DOHH2 (cell line): ENCODE data around the gene SUPT3H.

ENCODE experiments used
- H3F3A ChIP-seq: fragments of 200-600 bp; sonication (generic), shearing (Covaris generic); 2 replicates; pipeline ENCODE4 v1.6.0; 2016; ENCODE audit warnings: antibody characterized with exemption, mild to moderate bottlenecking; ENCODE audit not compliant: control insufficient read depth, insufficient read depth
- H3K27ac ChIP-seq: fragments of 200-600 bp; sonication (generic); 2 replicates; pipeline ENCODE4 v1.5.1; 2014; ENCODE audit warnings: low read depth, mild to moderate bottlenecking, low read length, moderate library complexity
- H3K27me3 ChIP-seq: fragments of 200-600 bp; sonication (generic); 2 replicates; pipeline ENCODE4 v1.6.1; 2014; ENCODE audit warnings: mild to moderate bottlenecking, low read length, mixed read lengths; ENCODE audit not compliant: control insufficient read depth
- H3K36me3 ChIP-seq: fragments of 200-600 bp; sonication (generic); 2 replicates; pipeline ENCODE4 v1.6.1; 2014; ENCODE audit warnings: mild to moderate bottlenecking, low read length, moderate library complexity, mixed read lengths; ENCODE audit not compliant: control insufficient read depth
- H3K4me1 ChIP-seq: fragments of 200-600 bp; sonication (generic); 2 replicates; pipeline ENCODE4 v1.6.1; 2014; ENCODE audit warnings: mild to moderate bottlenecking, low read length, mixed read lengths; ENCODE audit not compliant: control insufficient read depth
- H3K4me2 ChIP-seq: fragments of 200-600 bp; sonication (generic); 2 replicates; pipeline ENCODE4 v1.6.0; 2014; ENCODE audit warnings: mild to moderate bottlenecking, low read length, moderate library complexity
- H3K4me3 ChIP-seq: fragments of 200-600 bp; sonication (generic); 2 replicates; pipeline ENCODE4 v1.5.1; 2014; ENCODE audit warnings: mild to moderate bottlenecking, low read length, mixed read lengths
- H3K79me2 ChIP-seq: fragments of 200-600 bp; sonication (generic); 2 replicates; pipeline ENCODE4 v1.6.1; 2014; ENCODE audit warnings: mild to moderate bottlenecking, low read length, mixed read lengths; ENCODE audit not compliant: control insufficient read depth
- H3K9me2 ChIP-seq: fragments of 200-600 bp; sonication (generic); replicated peaks from 2 replicates; pipeline ENCODE4 v1.6.1; 2014; ENCODE audit warnings: mild to moderate bottlenecking, low read length, mixed read lengths; ENCODE audit not compliant: control insufficient read depth
- H3K9me3 ChIP-seq: fragments of 200-600 bp; sonication (generic); 2 replicates; pipeline ENCODE4 v1.6.1; 2014; ENCODE audit warnings: antibody characterized with exemption, low read length, mixed read lengths; ENCODE audit not compliant: control insufficient read depth, insufficient read depth
- H4K20me1 ChIP-seq: fragments of 200-600 bp; sonication (generic); 2 replicates; pipeline ENCODE4 v1.6.0; 2014; ENCODE audit warnings: low read depth, mild to moderate bottlenecking, antibody characterized with exemption, low read length, moderate library complexity; ENCODE audit not compliant: control insufficient read depth, insufficient read depth
- EZH2phosphoT487 ChIP-seq: fragments of 200-600 bp; sonication (generic); IDR thresholded peaks from 2 replicates; pipeline ENCODE4 v1.6.1; 2017; ENCODE audit warnings: borderline replicate concordance, mild to moderate bottlenecking, antibody characterized with exemption, low read length, moderate library complexity, mixed read lengths
- TF ChIP-seq, protein P1 (sequence below): fragments of 200-600 bp; sonication (generic); IDR thresholded peaks from one replicate; pipeline ENCODE4 v1.5.1; 2014; ENCODE audit warnings: antibody characterized with exemption, mild to moderate bottlenecking, low read depth, low read length; ENCODE audit not compliant: poor library complexity, severe bottlenecking

SUPT3H gene

DNA sequence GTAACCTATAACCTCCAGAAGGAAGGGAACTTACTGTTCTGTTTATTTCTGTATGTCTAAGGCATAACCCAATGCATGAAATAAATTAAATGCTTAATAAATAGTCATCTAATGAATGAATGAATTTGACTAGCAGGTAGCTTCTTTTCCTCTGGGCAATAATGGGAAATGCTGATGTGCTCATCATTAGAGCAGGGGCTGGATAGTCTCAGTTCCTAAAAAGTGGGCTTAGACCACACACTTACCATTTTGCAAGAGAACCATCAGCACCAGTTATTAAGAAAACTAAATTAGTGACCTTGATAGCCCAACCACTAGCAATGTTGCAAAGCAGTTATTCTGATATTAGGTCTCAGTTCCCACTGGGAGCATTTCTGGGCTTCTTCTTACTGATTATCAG lies 540.5 kb downstream of the SUPT3H start:
- H3K4me3 ChIP-seq = no peak overlapping the region
- no peaks in the 10 kb centered on the region for H3K36me3 ChIP-seq
- H3F3A ChIP-seq = no peaks in the 10 kb centered on the region
- no peaks in the 10 kb centered on the region for H3K9me2 ChIP-seq
- H3K4me2 ChIP-seq = no peak overlapping the region
- no peaks in the 10 kb centered on the region for H3K4me1 ChIP-seq
- no peaks in the 10 kb centered on the region for H3K9me3 ChIP-seq
- no peaks in the 10 kb centered on the region for H3K79me2 ChIP-seq
- H4K20me1 ChIP-seq = no peaks in the 10 kb centered on the region
- no peak overlapping the region for H3K27ac ChIP-seq
- H3K27me3 ChIP-seq = peaks cover 6% of the 10 kb centered on the region; the same call in 1 of the 2 replicates
- no peak for TF ChIP-seq EZH2phosphoT487
- TF ChIP-seq, protein P1, sequence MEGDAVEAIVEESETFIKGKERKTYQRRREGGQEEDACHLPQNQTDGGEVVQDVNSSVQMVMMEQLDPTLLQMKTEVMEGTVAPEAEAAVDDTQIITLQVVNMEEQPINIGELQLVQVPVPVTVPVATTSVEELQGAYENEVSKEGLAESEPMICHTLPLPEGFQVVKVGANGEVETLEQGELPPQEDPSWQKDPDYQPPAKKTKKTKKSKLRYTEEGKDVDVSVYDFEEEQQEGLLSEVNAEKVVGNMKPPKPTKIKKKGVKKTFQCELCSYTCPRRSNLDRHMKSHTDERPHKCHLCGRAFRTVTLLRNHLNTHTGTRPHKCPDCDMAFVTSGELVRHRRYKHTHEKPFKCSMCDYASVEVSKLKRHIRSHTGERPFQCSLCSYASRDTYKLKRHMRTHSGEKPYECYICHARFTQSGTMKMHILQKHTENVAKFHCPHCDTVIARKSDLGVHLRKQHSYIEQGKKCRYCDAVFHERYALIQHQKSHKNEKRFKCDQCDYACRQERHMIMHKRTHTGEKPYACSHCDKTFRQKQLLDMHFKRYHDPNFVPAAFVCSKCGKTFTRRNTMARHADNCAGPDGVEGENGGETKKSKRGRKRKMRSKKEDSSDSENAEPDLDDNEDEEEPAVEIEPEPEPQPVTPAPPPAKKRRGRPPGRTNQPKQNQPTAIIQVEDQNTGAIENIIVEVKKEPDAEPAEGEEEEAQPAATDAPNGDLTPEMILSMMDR = no peak

DNA sequence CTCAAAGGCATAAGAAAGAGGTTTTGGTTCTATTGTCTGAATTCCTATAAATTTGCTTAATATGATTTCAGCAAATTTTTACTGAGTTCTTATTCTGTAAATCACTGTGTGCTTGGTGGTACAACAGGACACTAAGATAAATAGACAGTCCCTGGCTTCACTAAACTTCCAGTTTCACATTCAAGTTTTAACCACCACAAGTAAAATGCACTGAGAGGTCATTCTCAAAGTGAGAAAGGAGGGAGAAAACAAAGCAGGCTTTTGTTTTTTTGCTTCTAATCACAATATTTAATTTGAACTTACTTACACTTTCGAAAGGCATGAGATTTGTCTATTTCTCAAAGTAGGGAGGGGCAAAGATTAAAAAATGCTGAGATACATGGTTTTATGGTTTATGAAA lies 544.5 kb downstream of the SUPT3H start:
- H3K4me2 ChIP-seq = no peak overlapping the region
- no peaks in the 10 kb centered on the region for H3K36me3 ChIP-seq
- H3K27me3 ChIP-seq = peaks cover 9% of the 10 kb centered on the region; the same call in 1 of the 2 replicates
- no peaks in the 10 kb centered on the region for H3K79me2 ChIP-seq
- no peaks in the 10 kb centered on the region for H3K4me1 ChIP-seq
- no peaks in the 10 kb centered on the region for H3K9me2 ChIP-seq
- TF ChIP-seq, protein P1 = no peak
- TF ChIP-seq EZH2phosphoT487 = no peak
- H4K20me1 ChIP-seq = no peaks in the 10 kb centered on the region
- no peak overlapping the region for H3K4me3 ChIP-seq
- H3F3A ChIP-seq = no peaks in the 10 kb centered on the region
- no peaks in the 10 kb centered on the region for H3K9me3 ChIP-seq
- no peak overlapping the region for H3K27ac ChIP-seq

DNA sequence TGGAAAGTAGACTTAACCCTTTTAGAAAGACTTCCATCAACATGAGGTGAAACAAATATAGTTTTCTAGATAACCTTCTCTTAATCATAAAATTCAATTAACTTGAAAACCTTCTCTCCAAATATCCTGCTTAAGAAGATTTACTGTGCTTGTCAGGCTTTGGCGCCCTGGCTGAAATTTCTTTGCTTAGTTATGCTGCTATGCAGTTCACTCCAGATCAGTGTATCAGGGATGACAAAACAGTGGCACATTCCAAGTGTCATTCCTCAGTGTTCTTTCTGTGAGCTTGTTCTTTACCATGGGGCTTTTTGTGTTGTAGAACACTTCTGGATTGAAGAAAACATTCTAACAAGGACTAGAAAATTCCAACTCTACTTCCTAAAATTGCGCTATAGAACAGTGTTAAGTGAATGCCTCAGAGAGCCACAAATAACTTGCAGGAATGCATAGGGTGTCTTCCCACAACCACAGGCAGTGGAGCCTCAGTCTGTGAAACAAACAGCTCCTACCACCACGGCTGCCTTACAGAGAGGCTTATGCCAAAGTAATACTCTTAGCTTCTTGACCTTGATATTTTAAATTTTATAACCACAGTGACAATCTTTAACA lies 546.6 kb downstream of the SUPT3H start:
- Histone ChIP-seq H4K20me1 (no peaks in the 10 kb centered on the region), H3K4me2 (no peak overlapping the region), H3K9me2 (no peaks in the 10 kb centered on the region), H3K4me3 (no peak overlapping the region), H3K9me3 (no peaks in the 10 kb centered on the region), H3K79me2 (no peaks in the 10 kb centered on the region), H3K27ac (no peak overlapping the region), H3K36me3 (no peaks in the 10 kb centered on the region), H3K4me1 (no peaks in the 10 kb centered on the region), H3F3A (no peaks in the 10 kb centered on the region), H3K27me3 (0 out of 2 replicates have a peak, but pooled peaks cover 3% of the 10 kb centered on the region)
- no peak for TF ChIP-seq EZH2phosphoT487
- TF ChIP-seq, protein P1 = no peak
